KOPT-K1 (cell line): Measurements from ENCODE around the gene MEF2A.

ENCODE experiments used
- H3K27ac ChIP-seq: fragments of 200-600 bp; sonication (generic); 2 replicates; pipeline ENCODE4 v1.5.1; 2016; ENCODE audit warnings: antibody characterized with exemption, mild to moderate bottlenecking, low read depth, low read length; ENCODE audit not compliant: poor library complexity, severe bottlenecking
- H3K36me3 ChIP-seq: fragments of 200-600 bp; sonication (generic); 2 replicates; pipeline ENCODE4 v1.5.1; 2017; ENCODE audit warnings: antibody characterized with exemption, mild to moderate bottlenecking, low read length, moderate library complexity; ENCODE audit not compliant: insufficient read depth
- H3K9me3 ChIP-seq: fragments of 200-600 bp; sonication (generic); 2 replicates; pipeline ENCODE4 v1.5.1; 2017; ENCODE audit warnings: antibody characterized with exemption, low read length, mild to moderate bottlenecking; ENCODE audit not compliant: insufficient read depth, poor library complexity, severe bottlenecking

Gene MEF2A

DNA sequence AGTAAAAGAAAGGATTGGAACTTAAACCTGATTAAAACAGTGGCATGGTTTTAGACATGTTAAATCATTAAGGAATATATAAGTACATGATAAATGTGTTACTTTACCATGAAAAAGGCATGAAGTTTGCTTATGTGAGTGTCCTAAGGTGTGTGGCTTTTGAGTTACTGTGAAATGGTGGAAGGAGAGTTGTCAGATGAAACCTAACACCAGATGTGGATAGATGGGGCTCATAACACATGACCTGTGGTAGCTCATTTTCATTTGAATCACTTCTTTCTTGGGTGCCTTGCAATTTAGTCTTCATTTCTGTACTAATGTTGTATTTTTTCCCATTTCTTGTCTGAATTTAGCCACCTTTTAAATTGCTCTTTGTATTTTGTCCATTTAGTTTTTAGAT, 13.0 kb downstream of the MEF2A start:
- Histone ChIP-seq H3K36me3 (peaks cover 14% of the 10 kb centered on the region; the same call in 1 of the 2 replicates), H3K9me3 (peaks cover 3% of the 10 kb centered on the region)

DNA sequence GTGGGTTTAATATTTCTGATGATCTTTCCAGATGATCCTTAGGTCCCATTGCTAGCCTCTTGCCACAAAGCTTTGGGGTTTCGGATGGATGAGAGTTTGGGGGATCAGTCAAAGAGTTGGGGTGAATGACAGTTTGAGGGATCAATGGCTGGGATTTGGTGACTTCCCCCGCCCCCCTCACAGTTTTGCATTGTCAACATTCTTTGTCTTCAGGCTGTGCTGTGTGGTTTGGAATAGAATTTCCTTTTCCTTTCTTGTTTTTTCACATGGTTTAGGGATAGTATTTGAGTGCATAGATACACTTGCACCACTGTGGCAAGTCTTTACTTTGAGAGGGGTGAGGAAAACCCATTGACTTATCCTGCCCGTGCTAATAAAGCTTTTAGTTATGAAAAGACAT, 14.3 kb downstream of the MEF2A start:
- H3K27ac ChIP-seq, result no peak overlapping the region
- H3K36me3 ChIP-seq, result peaks cover 11% of the 10 kb centered on the region; the same call in 1 of the 2 replicates
- peaks cover 16% of the 10 kb centered on the region for H3K9me3 ChIP-seq

More for the DNA sequence above, 13.0 kb downstream of the MEF2A start:
- no peak overlapping the region for H3K27ac ChIP-seq

DNA sequence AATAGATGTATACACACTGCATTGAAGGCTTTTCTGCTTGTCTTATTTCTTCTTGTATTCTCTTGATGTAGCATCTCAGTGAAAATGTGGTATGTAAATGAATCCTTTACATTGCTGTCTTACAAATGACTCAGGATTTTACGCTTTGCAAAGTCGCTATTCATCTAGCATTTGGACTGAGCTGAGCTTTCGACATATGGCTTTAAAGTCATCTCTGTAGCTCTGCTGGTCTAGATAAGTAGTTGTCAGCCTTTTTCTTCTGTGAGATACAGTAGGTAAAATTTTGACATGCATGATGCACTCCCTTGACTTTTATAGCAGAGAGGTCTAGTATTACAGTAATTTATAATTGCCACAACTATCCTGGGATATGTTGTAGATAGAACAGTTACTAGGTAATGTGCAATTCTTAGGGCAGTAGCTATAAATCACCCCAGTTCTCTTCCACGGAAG, 16.8 kb downstream of the MEF2A start:
- no peak overlapping the region for H3K27ac ChIP-seq
- H3K9me3 ChIP-seq, result peaks cover 40% of the 10 kb centered on the region
- peaks cover 15% of the 10 kb centered on the region for H3K36me3 ChIP-seq

DNA sequence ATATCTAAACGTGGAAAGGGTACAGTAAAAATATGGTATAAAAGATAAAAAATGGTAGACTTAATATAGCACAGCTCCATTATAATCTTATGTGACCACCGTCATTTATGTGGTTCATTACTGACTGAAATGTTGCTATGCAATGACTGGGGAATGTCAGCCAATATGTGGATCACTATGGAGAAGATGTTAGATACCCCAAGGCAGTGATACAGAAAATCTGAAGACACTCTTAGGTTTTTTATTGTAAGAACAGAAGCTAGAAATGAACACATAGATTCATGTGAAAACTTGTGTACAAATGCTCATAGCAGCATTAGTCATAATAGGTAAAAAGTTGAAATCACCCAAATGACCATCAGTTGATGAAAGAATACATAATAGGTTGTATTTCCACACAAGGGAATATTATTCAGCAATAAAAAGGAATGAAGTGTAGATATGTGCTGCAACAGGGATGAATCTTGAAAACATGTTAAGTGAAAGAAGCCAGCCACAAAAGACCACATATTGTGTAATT, 18.4 kb downstream of the MEF2A start:
- H3K27ac ChIP-seq, result no peak overlapping the region
- peaks cover 15% of the 10 kb centered on the region for H3K36me3 ChIP-seq
- peaks cover 56% of the 10 kb centered on the region for H3K9me3 ChIP-seq

DNA sequence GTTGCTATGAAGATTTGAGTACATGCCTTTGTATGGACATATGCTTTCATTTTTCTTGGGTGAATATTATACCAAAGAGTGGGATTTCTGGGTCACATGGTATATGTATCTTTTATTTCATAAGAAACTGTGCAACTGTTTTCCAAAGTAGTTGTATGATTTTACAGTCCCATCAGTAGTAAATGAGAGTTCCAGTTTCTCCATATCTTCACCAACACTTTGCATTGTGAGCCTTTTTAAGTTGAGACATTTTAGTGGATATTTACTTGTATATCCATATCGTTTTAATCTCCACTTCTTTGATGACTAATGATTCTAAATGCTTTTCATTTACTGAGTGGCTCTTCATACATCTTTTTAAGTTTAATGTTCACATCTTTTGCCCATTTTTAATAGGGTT, 20.3 kb downstream of the MEF2A start:
- Histone ChIP-seq H3K36me3 (peaks cover 15% of the 10 kb centered on the region), H3K9me3 (peaks cover 69% of the 10 kb centered on the region), H3K27ac (no peak overlapping the region)

DNA sequence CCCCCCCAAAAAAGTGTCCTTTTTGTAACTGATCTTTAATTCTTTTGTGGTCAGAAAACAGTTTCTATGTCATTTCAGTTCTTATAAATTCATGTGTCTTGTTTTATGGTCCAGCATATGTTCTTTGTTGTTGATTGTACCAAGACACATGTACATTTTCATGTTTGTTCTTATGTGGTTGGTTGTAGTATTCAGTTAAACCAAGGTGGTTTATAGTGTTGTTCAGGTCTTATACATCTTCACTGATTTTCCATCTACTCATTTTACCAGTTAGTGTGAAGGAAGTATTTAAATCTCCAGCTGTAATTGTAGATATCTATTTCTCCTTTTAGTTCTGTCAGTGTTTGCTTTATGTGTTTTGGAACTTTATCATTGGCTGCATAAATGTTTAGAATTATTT, 24.0 kb downstream of the MEF2A start:
- H3K36me3 ChIP-seq, result peaks cover 31% of the 10 kb centered on the region; the same call in 1 of the 2 replicates
- no peak overlapping the region for H3K27ac ChIP-seq
- H3K9me3 ChIP-seq, result peaks cover 92% of the 10 kb centered on the region

DNA sequence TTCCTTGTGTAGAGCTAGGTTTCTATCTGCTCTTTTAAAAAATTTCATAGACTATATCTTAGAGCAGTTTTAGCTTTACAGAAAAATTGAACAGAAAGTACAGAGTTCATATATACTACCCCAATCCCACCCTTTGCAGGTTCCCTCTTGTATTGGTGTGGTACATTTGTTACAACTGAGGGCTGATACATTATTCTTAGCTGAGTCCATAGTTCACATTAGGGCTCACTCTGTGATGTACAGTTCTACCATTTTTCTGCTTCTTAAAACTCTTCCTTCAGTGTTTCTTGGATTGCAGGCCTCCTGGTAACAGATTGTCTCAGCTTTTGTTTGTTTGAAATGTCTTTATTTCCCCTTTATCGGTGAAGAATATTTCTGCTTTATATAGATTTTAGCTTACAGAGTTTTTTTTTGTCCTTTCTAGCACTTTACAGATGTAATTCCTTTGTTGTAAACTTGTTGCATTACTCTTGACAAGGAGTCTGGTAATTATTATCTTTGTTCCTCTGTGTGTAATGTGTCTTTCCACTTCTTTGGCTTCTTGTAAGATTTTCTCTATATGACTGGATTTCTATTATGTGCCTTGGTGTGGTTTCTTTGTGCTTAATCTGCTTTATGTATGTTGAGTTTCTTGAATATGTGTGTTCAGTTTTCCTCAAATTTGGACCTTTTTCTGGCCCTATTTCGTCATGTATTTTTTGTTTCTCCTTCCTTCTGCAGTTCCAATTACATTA, 25.3 kb downstream of the MEF2A start:
- no peak overlapping the region for H3K27ac ChIP-seq
- H3K9me3 ChIP-seq, result peaks cover 92% of the 10 kb centered on the region
- H3K36me3 ChIP-seq, result peaks cover 29% of the 10 kb centered on the region; the same call in 1 of the 2 replicates

DNA sequence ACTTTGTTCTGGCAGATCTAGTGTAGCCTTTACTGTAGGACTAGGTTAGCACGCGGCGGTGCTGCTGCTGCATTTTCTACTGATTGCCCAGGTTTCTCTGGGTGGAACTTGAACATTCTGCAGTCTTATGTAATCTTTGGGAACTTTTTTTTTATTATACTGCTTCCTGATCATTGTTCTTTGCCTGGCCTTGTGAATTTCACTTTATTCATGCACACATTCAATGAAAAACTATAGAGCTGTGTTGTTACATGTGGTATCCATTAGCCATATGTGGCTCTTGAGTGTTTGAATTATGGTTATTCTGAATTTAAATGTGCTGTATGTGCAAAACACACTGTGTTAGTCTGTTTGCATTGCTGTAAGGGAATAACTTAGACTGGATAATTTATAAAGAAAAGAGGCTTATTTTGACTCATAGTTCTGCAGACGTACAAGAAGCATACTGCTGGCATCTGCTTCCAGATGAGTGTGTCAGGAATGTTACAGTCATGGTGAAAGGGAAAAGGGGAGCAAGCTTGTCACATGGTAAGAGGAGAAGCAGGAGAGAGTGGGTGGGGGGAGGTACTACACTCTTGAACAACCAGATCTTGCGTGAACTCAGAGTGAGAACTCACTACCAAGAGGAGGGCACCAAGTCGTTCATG, 26.5 kb downstream of the MEF2A start:
- H3K36me3 ChIP-seq, result peaks cover 26% of the 10 kb centered on the region; the same call in 1 of the 2 replicates
- H3K9me3 ChIP-seq, result peaks cover 92% of the 10 kb centered on the region
- H3K27ac ChIP-seq, result no peak overlapping the region

DNA sequence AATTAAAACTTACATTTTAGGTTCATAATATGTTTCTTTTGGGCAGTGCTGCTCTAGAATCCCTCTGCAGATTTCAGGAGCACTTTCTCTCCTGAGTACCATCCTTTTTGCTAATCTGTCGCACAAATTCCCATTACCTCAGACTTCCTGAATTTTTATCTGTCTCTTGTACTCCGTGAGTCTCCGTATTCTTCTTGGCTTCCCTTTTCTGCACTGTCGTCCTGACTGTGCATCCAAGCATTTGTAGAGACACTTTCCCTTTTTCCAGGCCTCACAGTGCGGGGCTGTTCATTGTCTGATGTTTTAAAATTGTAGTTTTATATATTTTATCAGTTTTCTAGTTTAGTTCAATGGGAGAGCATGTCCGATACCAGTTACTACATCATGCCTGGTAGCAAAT, 27.3 kb downstream of the MEF2A start:
- peaks cover 26% of the 10 kb centered on the region for H3K36me3 ChIP-seq
- no peak overlapping the region for H3K27ac ChIP-seq
- peaks cover 92% of the 10 kb centered on the region for H3K9me3 ChIP-seq

DNA sequence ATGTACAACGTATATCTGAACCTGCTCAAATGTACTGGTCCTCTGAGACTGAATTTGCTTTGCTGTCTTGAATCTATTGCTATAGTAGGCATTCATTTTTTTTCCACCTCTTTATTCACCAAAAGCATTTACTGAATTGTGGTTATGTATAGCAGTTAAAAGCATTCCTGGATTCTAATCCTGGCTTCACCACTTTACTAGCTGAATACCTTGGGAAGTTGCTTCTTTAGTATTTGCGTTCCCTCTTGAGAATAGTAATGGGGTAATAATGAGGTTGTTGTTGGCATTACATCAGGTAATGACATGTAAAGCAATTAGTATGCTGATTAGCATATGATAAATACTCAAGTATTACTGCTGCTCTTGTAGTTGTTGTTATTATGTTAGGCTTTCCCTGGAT, 29.1 kb downstream of the MEF2A start:
- Histone ChIP-seq H3K36me3 (peaks cover 42% of the 10 kb centered on the region), H3K9me3 (peaks cover 94% of the 10 kb centered on the region)

DNA sequence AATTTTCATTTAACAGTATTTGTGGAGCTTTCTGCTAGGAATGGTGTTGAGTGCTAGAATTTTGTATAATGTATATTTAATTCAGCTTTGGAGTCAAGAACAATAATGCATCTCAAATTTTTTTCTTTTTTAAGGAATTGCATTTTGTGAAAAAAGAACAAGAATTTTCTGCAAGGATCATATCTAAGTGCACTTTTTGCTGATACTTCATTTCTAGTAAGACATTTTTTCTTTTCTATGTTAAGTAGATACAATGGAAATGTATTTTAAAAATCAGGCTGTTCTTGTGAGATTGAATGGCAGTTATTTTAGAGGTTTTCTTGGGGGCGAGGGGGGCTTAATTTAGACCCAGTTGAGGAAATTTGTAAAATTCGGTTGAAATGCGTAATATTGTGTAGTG, 32.5 kb downstream of the MEF2A start:
- Histone ChIP-seq H3K36me3 (peaks cover 55% of the 10 kb centered on the region), H3K9me3 (peaks cover 82% of the 10 kb centered on the region), H3K27ac (no peak overlapping the region)

More for the DNA sequence above, 29.1 kb downstream of the MEF2A start:
- H3K27ac ChIP-seq, result no peak overlapping the region

DNA sequence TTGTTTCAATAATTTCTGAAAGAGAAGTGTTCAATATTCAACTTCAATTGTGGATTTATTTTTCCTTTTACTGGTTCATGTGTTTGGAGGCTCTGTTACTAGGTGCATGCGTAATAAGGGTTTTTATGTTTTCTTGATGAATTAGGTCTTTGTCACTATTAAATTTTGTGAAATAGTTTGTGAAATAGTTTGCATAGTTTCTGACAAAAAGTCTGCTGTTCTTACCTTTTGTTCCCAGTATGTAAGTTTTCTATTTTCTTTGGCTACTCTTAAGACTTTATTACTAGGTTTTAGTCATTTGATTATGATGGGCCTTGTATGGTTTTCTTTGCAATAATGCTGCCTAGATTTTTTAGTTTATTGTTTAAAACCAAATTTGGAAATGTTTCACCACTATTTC, 38.0 kb downstream of the MEF2A start:
- Histone ChIP-seq H3K36me3 (peaks cover 38% of the 10 kb centered on the region), H3K9me3 (peaks cover 28% of the 10 kb centered on the region), H3K27ac (no peak overlapping the region)

DNA sequence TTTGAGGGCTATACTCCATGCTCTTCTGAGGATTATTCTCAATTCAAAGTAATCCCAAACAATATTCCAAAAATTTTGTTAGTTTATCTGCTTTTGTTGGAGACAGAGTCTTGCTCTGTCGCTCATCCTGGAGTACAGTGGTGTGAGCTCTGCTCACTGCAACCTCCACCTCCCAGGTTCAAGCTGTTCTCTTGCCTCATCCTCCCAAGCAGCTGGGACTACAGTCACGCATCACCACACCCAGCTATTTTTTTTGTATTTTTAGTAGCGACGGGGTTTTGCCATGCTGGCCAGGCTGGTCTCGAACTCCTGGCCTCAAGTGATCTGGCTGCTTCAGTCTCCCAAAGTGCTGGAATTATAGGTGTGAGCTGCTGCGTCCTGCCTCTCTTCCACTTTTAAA, 39.1 kb downstream of the MEF2A start:
- no peak overlapping the region for H3K27ac ChIP-seq
- H3K9me3 ChIP-seq, result peaks cover 18% of the 10 kb centered on the region
- H3K36me3 ChIP-seq, result peaks cover 27% of the 10 kb centered on the region

DNA sequence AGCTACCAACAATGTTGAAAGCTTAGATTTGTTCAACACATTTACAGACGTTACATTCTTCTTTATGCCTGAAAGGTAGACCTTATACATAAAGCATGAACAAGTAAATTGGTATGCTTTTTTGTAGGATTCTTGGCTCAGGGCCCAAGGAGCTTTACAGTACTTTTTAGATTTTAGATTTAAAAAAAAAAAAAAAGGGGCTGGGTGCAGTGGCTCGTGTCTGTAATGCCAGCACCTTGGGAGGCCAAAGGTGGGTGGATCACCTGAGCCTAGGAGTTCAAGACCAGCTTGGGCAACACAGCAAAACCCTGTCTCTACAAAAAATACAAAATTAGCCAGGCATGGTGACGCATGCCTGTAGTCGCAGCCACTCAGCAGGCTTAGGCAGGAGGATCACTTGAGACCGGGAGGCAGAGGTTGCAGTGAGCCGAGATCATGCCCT, 39.7 kb downstream of the MEF2A start:
- Histone ChIP-seq H3K36me3 (peaks cover 21% of the 10 kb centered on the region; the same call in 1 of the 2 replicates), H3K27ac (no peak overlapping the region), H3K9me3 (peaks cover 12% of the 10 kb centered on the region)

DNA sequence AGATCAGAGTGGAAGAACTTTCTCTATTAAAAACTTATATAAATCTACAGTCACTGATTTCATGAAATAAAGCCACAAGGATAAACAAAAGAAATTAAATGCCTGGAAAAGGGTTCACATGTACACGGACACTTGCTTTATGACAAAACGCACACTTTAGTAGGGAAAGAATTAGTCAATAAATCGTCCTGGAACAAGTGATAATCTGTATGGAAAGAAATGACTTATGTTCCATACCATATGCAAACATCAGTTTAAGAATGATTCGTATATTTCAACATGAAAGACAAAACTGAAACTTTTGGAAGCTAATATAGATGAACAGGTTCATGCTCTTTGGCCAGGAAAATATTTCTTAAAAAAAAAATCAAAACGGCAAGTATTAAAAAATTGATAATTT, 40.2 kb downstream of the MEF2A start:
- no peak overlapping the region for H3K27ac ChIP-seq
- H3K36me3 ChIP-seq, result peaks cover 18% of the 10 kb centered on the region; the same call in 1 of the 2 replicates
- peaks cover 9% of the 10 kb centered on the region for H3K9me3 ChIP-seq
